ENCODE data around the gene ODAD2.
"Not testable (repeated sequence)": the region's sequence is repeated elsewhere in the genome, so short reads cannot be mapped to it uniquely, and the experiment has no call there.

The ODAD2 gene

DNA sequence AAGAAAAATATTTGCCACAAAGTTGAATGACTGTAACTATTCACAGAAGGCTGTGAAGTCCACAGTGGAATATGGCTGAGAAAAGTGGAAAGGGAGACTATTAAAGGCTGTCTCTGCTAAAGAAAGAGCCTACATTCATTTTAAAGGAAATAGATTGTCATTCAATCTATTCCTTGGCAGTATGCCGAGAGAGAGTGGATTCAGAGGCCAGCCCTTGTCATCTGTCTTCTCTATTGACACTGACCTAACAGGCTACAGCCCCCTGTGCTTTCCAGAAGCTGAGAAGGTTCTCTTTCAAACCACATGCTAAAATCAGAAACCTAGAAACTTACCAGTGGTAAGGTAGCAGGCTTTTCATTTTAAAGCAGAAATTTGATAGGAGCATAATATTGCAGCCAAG lies 12.1 kb downstream of the ODAD2 start:
- H2AK5ac ChIP-seq (ENCODE audit: low read length): no peak overlapping the region
- no peak overlapping the region for H3K18ac ChIP-seq (ENCODE audit: low read length)
- H3K27ac ChIP-seq (ENCODE audit: low read depth, low read length): no peak overlapping the region
- no peak for DNase-seq
- no peak overlapping the region for H4K5ac ChIP-seq (ENCODE audit: low read length)
- H4K8ac ChIP-seq (ENCODE audit: low read depth, low read length): no peak overlapping the region
- no peak overlapping the region for H2BK120ac ChIP-seq (ENCODE audit: low read depth, low read length)
- no peak overlapping the region for H3K4me2 ChIP-seq (ENCODE audit: low read length)
- H3K9ac ChIP-seq (ENCODE audit: low read length): no peak overlapping the region
- H3K23ac ChIP-seq (ENCODE audit: low read length): no peak overlapping the region
- no peak overlapping the region for H2BK5ac ChIP-seq (ENCODE audit: low read length)
- no peaks in the 10 kb centered on the region for H3K79me2 ChIP-seq (ENCODE audit: control insufficient read depth, insufficient read depth, low read length)
- H3K4me1 ChIP-seq (ENCODE audit: control insufficient read depth, low read depth, low read length): no peaks in the 10 kb centered on the region
- WGBS (ENCODE audit: extremely low coverage, insufficient coverage, low lambda C conversion rate): no CpG with 5 or more reads among the region's 1 CpG
- H3K27me3 ChIP-seq (ENCODE audit: insufficient read depth, low read length, poor library complexity): no peaks in the 10 kb centered on the region
- no peak overlapping the region for H3K4me3 ChIP-seq (ENCODE audit: low read length)
- H3K56ac ChIP-seq (ENCODE audit: low read length): no peak overlapping the region
- no peaks in the 10 kb centered on the region for H3K79me1 ChIP-seq (ENCODE audit: low read length)
- H2BK15ac ChIP-seq (replicated peaks; ENCODE audit: low read depth): no peak overlapping the region
- H3K36me3 ChIP-seq (ENCODE audit: control insufficient read depth, insufficient read depth, low read length): no peaks in the 10 kb centered on the region
- H3K4ac ChIP-seq (ENCODE audit: low read depth, low read length): no peak overlapping the region

DNA sequence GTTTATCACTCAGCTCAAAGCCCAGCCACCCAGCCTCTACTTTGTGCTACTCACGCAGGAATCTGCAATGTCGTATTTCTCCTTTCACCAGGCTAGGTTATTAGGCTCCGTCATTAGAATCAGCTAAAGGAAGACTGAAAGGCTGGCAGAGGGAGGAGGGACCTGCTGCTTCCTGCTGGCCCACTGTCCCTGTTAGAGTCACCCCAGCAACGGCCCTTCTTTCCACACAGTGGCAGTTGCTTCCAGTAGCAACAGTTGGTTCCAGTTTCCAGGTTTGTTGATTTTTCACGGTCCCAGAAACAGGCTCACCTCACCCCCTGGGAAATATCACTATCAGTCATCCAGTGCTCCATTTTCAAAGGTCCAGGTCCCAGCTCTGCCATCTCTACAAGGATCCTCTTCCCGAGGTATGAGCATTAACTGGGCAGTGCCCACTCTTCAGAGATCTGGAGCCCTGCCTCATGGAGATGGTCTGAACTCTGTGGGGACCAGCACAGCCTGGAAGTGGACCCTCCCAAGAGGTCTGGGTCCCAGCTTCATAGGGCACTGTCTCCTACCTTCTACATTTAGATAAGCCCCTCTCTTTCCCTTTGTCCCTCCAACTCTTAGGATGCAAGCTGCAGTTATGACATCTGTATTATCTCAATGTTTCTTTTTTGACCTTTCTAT lies 15.9 kb downstream of the ODAD2 start:
- H3K4ac ChIP-seq (ENCODE audit: low read depth, low read length): no peak overlapping the region
- no peak overlapping the region for H3K4me2 ChIP-seq (ENCODE audit: low read length)
- no peak overlapping the region for H4K5ac ChIP-seq (ENCODE audit: low read length)
- H3K27ac ChIP-seq (ENCODE audit: low read depth, low read length): no peak overlapping the region
- H2AK5ac ChIP-seq (ENCODE audit: low read length): no peak overlapping the region
- H3K79me2 ChIP-seq (ENCODE audit: control insufficient read depth, insufficient read depth, low read length): no peaks in the 10 kb centered on the region
- H3K9ac ChIP-seq (ENCODE audit: low read length): no peak overlapping the region
- no peaks in the 10 kb centered on the region for H3K36me3 ChIP-seq (ENCODE audit: control insufficient read depth, insufficient read depth, low read length)
- no peak overlapping the region for H3K18ac ChIP-seq (ENCODE audit: low read length)
- H3K27me3 ChIP-seq (ENCODE audit: insufficient read depth, low read length, poor library complexity): no peaks in the 10 kb centered on the region
- no peaks in the 10 kb centered on the region for H3K4me1 ChIP-seq (ENCODE audit: control insufficient read depth, low read depth, low read length)
- no CpG with 5 or more reads among the region's 6 CpGs for WGBS (ENCODE audit: extremely low coverage, insufficient coverage, low lambda C conversion rate)
- H3K23ac ChIP-seq (ENCODE audit: low read length): no peak overlapping the region
- no peak overlapping the region for H2BK5ac ChIP-seq (ENCODE audit: low read length)
- H3K4me3 ChIP-seq (ENCODE audit: low read length): no peak overlapping the region
- no peak overlapping the region for H2BK15ac ChIP-seq (replicated peaks; ENCODE audit: low read depth)
- no peak overlapping the region for H3K56ac ChIP-seq (ENCODE audit: low read length)
- no peak for DNase-seq
- no peak overlapping the region for H2BK120ac ChIP-seq (ENCODE audit: low read depth, low read length)
- no peaks in the 10 kb centered on the region for H3K79me1 ChIP-seq (ENCODE audit: low read length)
- H4K8ac ChIP-seq (ENCODE audit: low read depth, low read length): no peak overlapping the region

DNA sequence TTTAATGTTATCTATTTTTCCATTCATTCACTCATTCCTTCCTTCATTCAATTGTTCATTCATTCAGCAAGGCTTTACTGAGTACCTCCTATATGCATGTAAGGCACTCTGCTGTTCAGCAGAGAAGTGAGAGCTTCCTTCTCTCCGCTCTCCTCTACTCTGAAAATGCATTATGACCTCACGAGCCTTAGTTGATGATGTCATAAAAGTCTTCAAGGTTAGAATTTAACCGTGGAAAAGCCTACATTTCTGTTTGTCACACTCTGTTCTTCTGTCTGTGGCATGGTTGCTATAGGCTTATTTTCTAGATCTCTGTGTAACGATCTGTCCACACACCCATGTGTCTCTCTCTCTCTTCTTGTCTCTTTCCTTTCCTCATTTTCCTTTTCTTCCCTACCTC lies 17.1 kb downstream of the ODAD2 start:
- Histone ChIP-seq H3K79me2 (ENCODE audit: control insufficient read depth, insufficient read depth, low read length) (no peaks in the 10 kb centered on the region), H2BK120ac (ENCODE audit: low read depth, low read length) (no peak overlapping the region), H3K23ac (ENCODE audit: low read length) (no peak overlapping the region), H2AK5ac (ENCODE audit: low read length) (no peak overlapping the region), H3K56ac (ENCODE audit: low read length) (no peak overlapping the region), H3K4me3 (ENCODE audit: low read length) (no peak overlapping the region), H4K5ac (ENCODE audit: low read length) (no peak overlapping the region), H4K8ac (ENCODE audit: low read depth, low read length) (no peak overlapping the region), H3K4ac (ENCODE audit: low read depth, low read length) (no peak overlapping the region), H3K36me3 (ENCODE audit: control insufficient read depth, insufficient read depth, low read length) (no peaks in the 10 kb centered on the region), H2BK15ac (replicated peaks; ENCODE audit: low read depth) (no peak overlapping the region), H3K4me1 (ENCODE audit: control insufficient read depth, low read depth, low read length) (no peaks in the 10 kb centered on the region), H3K27me3 (ENCODE audit: insufficient read depth, low read length, poor library complexity) (no peaks in the 10 kb centered on the region), H3K4me2 (ENCODE audit: low read length) (no peak overlapping the region), H3K9ac (ENCODE audit: low read length) (no peak overlapping the region), H3K18ac (ENCODE audit: low read length) (no peak overlapping the region), H2BK5ac (ENCODE audit: low read length) (no peak overlapping the region), H3K79me1 (ENCODE audit: low read length) (no peaks in the 10 kb centered on the region), H3K27ac (ENCODE audit: low read depth, low read length) (no peak overlapping the region)
- DNase-seq: no peak
- WGBS (ENCODE audit: extremely low coverage, insufficient coverage, low lambda C conversion rate): no CpG with 5 or more reads among the region's 4 CpGs

DNA sequence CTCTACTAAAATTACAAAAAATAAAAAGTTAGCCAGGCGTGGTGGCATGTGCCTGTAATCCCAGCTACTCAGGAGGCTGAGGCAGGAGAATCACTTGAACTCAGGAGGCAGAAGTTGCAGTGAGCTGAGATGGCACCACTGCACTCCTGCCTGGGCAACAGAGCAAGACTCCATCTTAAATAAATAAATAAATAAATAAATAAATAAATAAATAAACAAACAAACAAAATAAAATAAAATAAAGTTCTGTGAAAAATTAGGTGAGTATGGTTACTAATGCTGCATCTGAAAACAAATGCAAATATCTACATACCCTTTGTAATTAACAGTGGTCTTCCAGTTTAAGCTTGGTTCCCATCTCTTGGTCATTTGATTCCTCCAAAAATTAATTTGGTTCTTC lies 28.1 kb downstream of the ODAD2 start:
- H3K79me1 ChIP-seq (ENCODE audit: low read length); H2BK15ac ChIP-seq (replicated peaks; ENCODE audit: low read depth); H2AK5ac ChIP-seq (ENCODE audit: low read length); H3K4ac ChIP-seq (ENCODE audit: low read depth, low read length); H3K4me2 ChIP-seq (ENCODE audit: low read length); H2BK120ac ChIP-seq (ENCODE audit: low read depth, low read length); H3K4me1 ChIP-seq (ENCODE audit: control insufficient read depth, low read depth, low read length); H3K27ac ChIP-seq (ENCODE audit: low read depth, low read length); H3K23ac ChIP-seq (ENCODE audit: low read length); H3K18ac ChIP-seq (ENCODE audit: low read length); H4K5ac ChIP-seq (ENCODE audit: low read length); H2BK5ac ChIP-seq (ENCODE audit: low read length); H3K4me3 ChIP-seq (ENCODE audit: low read length); H3K27me3 ChIP-seq (ENCODE audit: insufficient read depth, low read length, poor library complexity); DNase-seq; H4K8ac ChIP-seq (ENCODE audit: low read depth, low read length); H3K9ac ChIP-seq (ENCODE audit: low read length); H3K36me3 ChIP-seq (ENCODE audit: control insufficient read depth, insufficient read depth, low read length); H3K56ac ChIP-seq (ENCODE audit: low read length); H3K79me2 ChIP-seq (ENCODE audit: control insufficient read depth, insufficient read depth, low read length): not testable (repeated sequence)
- no CpG with 5 or more reads among the region's 1 CpG for WGBS (ENCODE audit: extremely low coverage, insufficient coverage, low lambda C conversion rate)

DNA sequence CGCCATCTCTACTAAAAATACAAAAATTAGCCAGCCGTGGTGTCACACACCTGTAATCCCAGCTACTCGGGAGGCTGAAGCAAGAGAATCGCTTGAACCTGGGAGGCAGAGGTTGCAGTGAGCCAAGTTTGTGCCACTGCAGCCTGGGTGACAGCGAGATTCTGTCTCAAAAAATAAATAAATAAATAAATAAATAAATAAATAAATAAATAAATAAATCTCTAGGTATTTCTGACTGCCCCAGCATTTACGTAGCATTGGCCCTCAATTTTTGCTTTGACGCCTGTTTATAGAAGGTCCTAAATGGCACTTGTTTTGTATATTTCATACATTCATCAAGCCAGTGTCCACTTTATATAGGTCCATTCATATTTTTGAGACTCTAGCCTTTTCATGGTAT lies 28.9 kb downstream of the ODAD2 start:
- not testable (repeated sequence) for H3K56ac ChIP-seq (ENCODE audit: low read length); H3K27me3 ChIP-seq (ENCODE audit: insufficient read depth, low read length, poor library complexity); H3K79me1 ChIP-seq (ENCODE audit: low read length); H3K4me3 ChIP-seq (ENCODE audit: low read length); DNase-seq; H3K79me2 ChIP-seq (ENCODE audit: control insufficient read depth, insufficient read depth, low read length); H2BK15ac ChIP-seq (replicated peaks; ENCODE audit: low read depth); H4K8ac ChIP-seq (ENCODE audit: low read depth, low read length); H3K4me1 ChIP-seq (ENCODE audit: control insufficient read depth, low read depth, low read length); H3K9ac ChIP-seq (ENCODE audit: low read length); H3K4ac ChIP-seq (ENCODE audit: low read depth, low read length); H3K18ac ChIP-seq (ENCODE audit: low read length); H2BK120ac ChIP-seq (ENCODE audit: low read depth, low read length); H4K5ac ChIP-seq (ENCODE audit: low read length); H2BK5ac ChIP-seq (ENCODE audit: low read length); H3K27ac ChIP-seq (ENCODE audit: low read depth, low read length); H3K36me3 ChIP-seq (ENCODE audit: control insufficient read depth, insufficient read depth, low read length); H3K23ac ChIP-seq (ENCODE audit: low read length); H2AK5ac ChIP-seq (ENCODE audit: low read length); H3K4me2 ChIP-seq (ENCODE audit: low read length)
- WGBS (ENCODE audit: extremely low coverage, insufficient coverage, low lambda C conversion rate): no CpG with 5 or more reads among the region's 7 CpGs

DNA sequence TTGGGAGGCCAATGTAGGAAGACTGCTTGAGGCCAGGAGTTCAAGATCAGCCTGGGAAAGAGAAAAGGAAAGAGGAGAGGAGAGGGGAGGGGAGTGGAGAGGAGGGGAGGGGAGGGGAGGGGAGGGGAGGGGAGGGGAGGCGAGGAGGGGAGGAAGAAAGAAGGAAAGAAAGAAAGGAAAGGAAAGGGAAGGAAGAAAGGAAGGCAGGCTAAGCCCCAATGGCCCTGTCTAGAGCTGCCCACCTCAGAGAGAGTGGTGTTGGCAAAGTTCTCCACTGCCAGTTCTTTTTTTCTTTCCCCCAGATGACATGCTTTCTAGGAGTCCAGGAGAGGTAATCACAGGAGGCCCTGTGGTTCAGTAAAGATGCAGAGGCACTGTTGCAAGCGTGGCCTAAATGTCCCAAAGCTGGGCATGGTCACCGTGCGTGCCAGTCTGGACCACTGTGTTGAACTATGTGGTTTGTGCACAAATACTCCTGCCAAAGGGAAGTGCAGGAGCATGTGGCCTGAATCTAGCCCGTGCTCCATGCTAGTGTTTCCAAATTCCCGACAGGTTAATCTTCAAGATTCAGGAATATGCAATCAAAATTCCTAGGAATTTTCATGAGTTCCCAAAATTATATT lies 39.7 kb downstream of the ODAD2 start:
- no peak for DNase-seq
- no peak overlapping the region for H4K8ac ChIP-seq (ENCODE audit: low read depth, low read length)
- H3K9ac ChIP-seq (ENCODE audit: low read length): no peak overlapping the region
- no peaks in the 10 kb centered on the region for H3K4me1 ChIP-seq (ENCODE audit: control insufficient read depth, low read depth, low read length)
- no peak overlapping the region for H3K4me3 ChIP-seq (ENCODE audit: low read length)
- no peak overlapping the region for H2AK5ac ChIP-seq (ENCODE audit: low read length)
- WGBS (ENCODE audit: extremely low coverage, insufficient coverage, low lambda C conversion rate): no CpG with 5 or more reads among the region's 6 CpGs
- H3K4me2 ChIP-seq (ENCODE audit: low read length): no peak overlapping the region
- H3K23ac ChIP-seq (ENCODE audit: low read length): no peak overlapping the region
- no peaks in the 10 kb centered on the region for H3K79me1 ChIP-seq (ENCODE audit: low read length)
- no peaks in the 10 kb centered on the region for H3K36me3 ChIP-seq (ENCODE audit: control insufficient read depth, insufficient read depth, low read length)
- no peak overlapping the region for H3K4ac ChIP-seq (ENCODE audit: low read depth, low read length)
- H2BK15ac ChIP-seq (replicated peaks; ENCODE audit: low read depth): no peak overlapping the region
- H4K5ac ChIP-seq (ENCODE audit: low read length): no peak overlapping the region
- H3K27ac ChIP-seq (ENCODE audit: low read depth, low read length): no peak overlapping the region
- no peak overlapping the region for H3K56ac ChIP-seq (ENCODE audit: low read length)
- no peak overlapping the region for H2BK5ac ChIP-seq (ENCODE audit: low read length)
- H2BK120ac ChIP-seq (ENCODE audit: low read depth, low read length): no peak overlapping the region
- no peaks in the 10 kb centered on the region for H3K79me2 ChIP-seq (ENCODE audit: control insufficient read depth, insufficient read depth, low read length)
- no peaks in the 10 kb centered on the region for H3K27me3 ChIP-seq (ENCODE audit: insufficient read depth, low read length, poor library complexity)
- no peak overlapping the region for H3K18ac ChIP-seq (ENCODE audit: low read length)

Data from mesendoderm (in vitro differentiated cells).